T-helper 2 cell treated with Interferon-gamma antibody and Interleukin-4, amounts not matched to agents 100 ng/mL and 5 ng/mL, for 36 hours (primary cell): ENCODE measurements around the gene LDHA. TPM values are rescaled to one million over a fixed set of nuclear protein-coding genes. Genes with fewer than 3 reads are reported as not detected.

Experiments
- intact Hi-C: fragments of 100-400 bp; cut with micrococcal nuclease; formaldehyde crosslinking; loops from one replicate; pipeline ENCODE4 v1.15.1; 2023
- total RNA-seq: library from RNA; stranded (reverse); gene quantifications from 2 replicates; pipeline ENCODE4 v1.2.3, GENCODE V29; 2022

LDHA gene
- total RNA-seq: 1,201 and 1,212 TPM in 2 replicates

- intact Hi-C loops: loop anchor here (1.0 to 5.0 kb wide), 6 partner anchors 11 to 848 kb away; partner anchors contain the start of genes E2F8, GTF2H1, HPS5 and SERGEF
Observed at GRCh38 chr11:18394275-18394927, at the start of gene LDHA. LDHA (plus strand) TSS chr11:18394563; CDS start chr11:18396843, 2,280 bp downstream.

GRCh38 chr11:18347471-18348125 lies 46.8 kb upstream of the LDHA start:
- intact Hi-C loops: no loop called here

GRCh38 chr11:18352581-18352980 lies 41.8 kb upstream of the LDHA start:
- intact Hi-C loops: no loop called here

- intact Hi-C loops: no loop called here
Observed at GRCh38 chr11:18358646-18359045, 35.7 kb upstream of the LDHA start.

- intact Hi-C loops: no loop called here
Observed at GRCh38 chr11:18361154-18361553, 33.2 kb upstream of the LDHA start.

GRCh38 chr11:18364495-18365073 lies 29.8 kb upstream of the LDHA start:
- intact Hi-C loops: no loop called here

GRCh38 chr11:18365741-18366140 lies 28.6 kb upstream of the LDHA start:
- intact Hi-C loops: no loop called here

- intact Hi-C loops: no loop called here
Observed at GRCh38 chr11:18366286-18366685, 28.1 kb upstream of the LDHA start.

GRCh38 chr11:18367431-18367830 lies 26.9 kb upstream of the LDHA start:
- intact Hi-C loops: no loop called here

GRCh38 chr11:18368221-18368620 lies 26.1 kb upstream of the LDHA start:
- intact Hi-C loops: no loop called here

- intact Hi-C loops: no loop called here
Observed at GRCh38 chr11:18369398-18369797, 25.0 kb upstream of the LDHA start.

- intact Hi-C loops: no loop called here
Observed at GRCh38 chr11:18371279-18371678, 23.1 kb upstream of the LDHA start.

GRCh38 chr11:18372201-18372600 lies 22.2 kb upstream of the LDHA start:
- intact Hi-C loops: no loop called here

- intact Hi-C loops: no loop called here
Observed at GRCh38 chr11:18374956-18375355, 19.4 kb upstream of the LDHA start.

- intact Hi-C loops: no loop called here
Observed at GRCh38 chr11:18375941-18376340, 18.4 kb upstream of the LDHA start.

- intact Hi-C loops: no loop called here
Observed at GRCh38 chr11:18379201-18379600, 15.2 kb upstream of the LDHA start.

- intact Hi-C loops: loop anchor here (1.0 kb wide), 2 partner anchors 11 to 61 kb away; partner anchors contain the start of genes GTF2H1, HPS5 and LDHA
Observed at GRCh38 chr11:18383388-18384156, 10.8 kb upstream of the LDHA start.

GRCh38 chr11:18384157-18384641 lies 10.2 kb upstream of the LDHA start:
- intact Hi-C loops: no loop called here

GRCh38 chr11:18390088-18390487 lies 4.3 kb upstream of the LDHA start:
- intact Hi-C loops: loop anchor here (5.0 kb wide), 2 partner anchors 227 to 852 kb away; partner anchors contain the start of gene E2F8

- intact Hi-C loops: loop anchor here (5.0 kb wide), 2 partner anchors 225 to 850 kb away; partner anchors contain the start of gene E2F8
Observed at GRCh38 chr11:18392434-18393321, 1.7 kb upstream of the LDHA start.
